ENCODE measurements around the gene LYPD5.
"Not testable (repeated sequence)": the region's sequence is repeated elsewhere in the genome, so short reads cannot be mapped to it uniquely, and the experiment has no call there.

LYPD5 gene

GRCh38 chr19:43776286-43776685 is 26.0 kb downstream of the LYPD5 start:
- peak; percentile 69 to 79 for DNase-seq

- DNase-seq, result no peak
These were observed 26.9 kb downstream of the LYPD5 start for GRCh38 chr19:43775299-43775890.

GRCh38 chr19:43774940-43775258 is 27.3 kb downstream of the LYPD5 start:
- DNase-seq, result not testable (repeated sequence)

GRCh38 chr19:43774103-43774939 is 27.9 kb downstream of the LYPD5 start:
- no peak for DNase-seq

GRCh38 chr19:43773725-43774102 is 28.5 kb downstream of the LYPD5 start:
- no peak for DNase-seq

- no peak for DNase-seq
These were observed 33.0 kb downstream of the LYPD5 start for GRCh38 chr19:43769256-43769655.

GRCh38 chr19:43768273-43769050 is 33.8 kb downstream of the LYPD5 start:
- no peak for DNase-seq

GRCh38 chr19:43767818-43768217 is 34.4 kb downstream of the LYPD5 start:
- DNase-seq, result no peak

GRCh38 chr19:43767316-43767715 is 34.9 kb downstream of the LYPD5 start:
- DNase-seq, result no peak

GRCh38 chr19:43766755-43767043 is 35.5 kb downstream of the LYPD5 start:
- no peak for DNase-seq

- peak; percentile 72 to 80 for DNase-seq
These were observed 37.0 kb downstream of the LYPD5 start for GRCh38 chr19:43765109-43765876.

- not testable (repeated sequence) for DNase-seq
These were observed 37.6 kb downstream of the LYPD5 start for GRCh38 chr19:43764684-43765083.

GRCh38 chr19:43763473-43763939 is 38.7 kb downstream of the LYPD5 start:
- no peak for DNase-seq

- DNase-seq, result no peak
These were observed 39.4 kb downstream of the LYPD5 start for GRCh38 chr19:43762814-43763213.

GRCh38 chr19:43760941-43761340 is 41.3 kb downstream of the LYPD5 start:
- DNase-seq, result no peak

GRCh38 chr19:43759515-43759914 is 42.7 kb downstream of the LYPD5 start:
- DNase-seq, result no peak

GRCh38 chr19:43755256-43755801 is 46.9 kb downstream of the LYPD5 start:
- peak; percentile 72 to 77 for DNase-seq

GRCh38 chr19:43754503-43755255 is 47.6 kb downstream of the LYPD5 start, which contains the start of gene SMG9:
Gene SMG9 (minus strand): TSS chr19:43754962. CDS start chr19:43750741, 4,221 bp downstream.
- DNase-seq, result peak; percentile 98

- no peak for DNase-seq
These were observed 48.1 kb downstream of the LYPD5 start for GRCh38 chr19:43754253-43754502.

- DNase-seq, result no peak
These were observed 49.9 kb downstream of the LYPD5 start for GRCh38 chr19:43752287-43752875.

GRCh38 chr19:43751466-43752220 is 50.6 kb downstream of the LYPD5 start:
- DNase-seq, result no peak

All from activated CD4-positive, alpha-beta T cell treated with anti-CD3 and anti-CD28 coated beads for 4 hours (primary cell).